Measurements from ENCODE around the gene DHX40.

- no peak for TF ChIP-seq CTCF (IDR thresholded peaks at IDR 0.05)
- TF ChIP-seq POLR2A (IDR thresholded peaks at IDR 0.05), result no peak
Measured at GRCh38 chr17:59642565-59642964, 77.2 kb downstream of the DHX40 start.
